Skeletal muscle satellite cell (primary cell): ENCODE data around the gene CAMTA1.

ENCODE experiments used
- H3K27me3 ChIP-seq: 2 replicates; pipeline ENCODE4 v1.7.0; 2013; ENCODE audit warnings: low read length; ENCODE audit not compliant: control insufficient read depth, insufficient read depth
- H3K36me3 ChIP-seq: 2 replicates; pipeline ENCODE4 v1.7.0; 2013; ENCODE audit warnings: mild to moderate bottlenecking, control low read depth, low read length; ENCODE audit not compliant: insufficient read depth
- H3K4me1 ChIP-seq: 2 replicates; pipeline ENCODE4 v1.7.0; 2013; ENCODE audit warnings: low read length; ENCODE audit not compliant: control insufficient read depth, insufficient read depth
- H3K4me2 ChIP-seq: 2 replicates; pipeline ENCODE4 v1.7.0; 2013; ENCODE audit warnings: mild to moderate bottlenecking, low read length
- H3K4me3 ChIP-seq: 2 replicates; pipeline ENCODE4 v1.7.0; 2013; ENCODE audit warnings: low read length
- H3K9ac ChIP-seq: 2 replicates; pipeline ENCODE4 v1.7.0; 2013; ENCODE audit warnings: mild to moderate bottlenecking, low read depth, low read length, moderate library complexity
- H3K9me3 ChIP-seq: replicated peaks from 2 replicates; pipeline ENCODE4 v1.7.0; 2013; ENCODE audit warnings: mild to moderate bottlenecking, control low read depth, low read length

CAMTA1 gene

GRCh38 chr1:7449750-7450149 is 664.5 kb downstream of the CAMTA1 start:
- Histone ChIP-seq H3K36me3 (no peaks in the 10 kb centered on the region), H3K9me3 (no peaks in the 10 kb centered on the region), H3K4me2 (no peak overlapping the region), H3K4me3 (no peak overlapping the region), H3K27me3 (no peaks in the 10 kb centered on the region), H3K4me1 (peaks cover under 1% of the 10 kb centered on the region), H3K9ac (no peak overlapping the region)

DNA sequence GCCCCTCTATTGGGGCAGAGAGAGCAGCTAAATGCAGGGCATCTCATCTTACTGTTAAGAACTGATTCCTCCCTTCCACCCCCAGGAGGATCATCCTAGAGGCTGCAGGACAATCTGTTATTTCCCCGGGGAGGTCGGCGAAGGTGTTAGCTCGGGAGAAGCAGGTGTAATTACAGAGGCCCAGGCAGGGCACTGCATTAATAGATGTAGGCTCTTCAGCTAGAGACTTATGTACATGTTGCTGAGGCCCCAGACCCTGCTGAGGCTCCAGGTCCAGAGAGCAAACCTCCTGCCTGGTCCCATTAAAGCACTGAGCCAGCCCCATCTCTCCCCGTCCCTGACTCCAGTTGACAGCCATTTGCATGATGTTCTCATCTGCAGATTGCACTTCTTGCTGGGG is 665.6 kb downstream of the CAMTA1 start:
- no peaks in the 10 kb centered on the region for H3K27me3 ChIP-seq
- peaks cover 11% of the 10 kb centered on the region for H3K4me1 ChIP-seq
- no peaks in the 10 kb centered on the region for H3K36me3 ChIP-seq
- no peak overlapping the region for H3K4me3 ChIP-seq
- no peak overlapping the region for H3K9ac ChIP-seq
- H3K4me2 ChIP-seq = no peak overlapping the region
- no peaks in the 10 kb centered on the region for H3K9me3 ChIP-seq

DNA sequence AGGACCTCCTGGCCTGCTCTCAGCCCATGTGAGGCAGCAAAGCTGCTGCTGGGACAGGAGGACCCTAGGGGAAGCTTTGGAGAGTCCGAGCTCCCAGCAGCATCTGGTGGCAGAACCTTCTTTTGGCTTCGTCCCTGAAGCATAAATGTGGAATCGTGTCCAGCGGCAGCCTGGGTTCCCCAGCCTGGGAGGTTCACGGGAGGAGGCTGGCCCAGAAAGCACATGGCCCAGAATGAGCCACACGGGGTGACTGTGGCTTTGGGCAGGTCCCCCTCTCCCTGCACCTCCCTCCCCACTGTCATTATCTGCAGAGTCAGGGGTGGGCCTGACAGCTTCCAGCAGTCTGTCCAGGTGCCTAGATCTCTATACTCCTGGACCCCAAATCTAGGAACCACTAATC is 667.8 kb downstream of the CAMTA1 start:
- Histone ChIP-seq H3K4me3 (no peak overlapping the region), H3K4me1 (peaks cover 13% of the 10 kb centered on the region), H3K27me3 (no peaks in the 10 kb centered on the region), H3K9ac (no peak overlapping the region), H3K4me2 (no peak overlapping the region), H3K36me3 (no peaks in the 10 kb centered on the region), H3K9me3 (no peaks in the 10 kb centered on the region)

DNA sequence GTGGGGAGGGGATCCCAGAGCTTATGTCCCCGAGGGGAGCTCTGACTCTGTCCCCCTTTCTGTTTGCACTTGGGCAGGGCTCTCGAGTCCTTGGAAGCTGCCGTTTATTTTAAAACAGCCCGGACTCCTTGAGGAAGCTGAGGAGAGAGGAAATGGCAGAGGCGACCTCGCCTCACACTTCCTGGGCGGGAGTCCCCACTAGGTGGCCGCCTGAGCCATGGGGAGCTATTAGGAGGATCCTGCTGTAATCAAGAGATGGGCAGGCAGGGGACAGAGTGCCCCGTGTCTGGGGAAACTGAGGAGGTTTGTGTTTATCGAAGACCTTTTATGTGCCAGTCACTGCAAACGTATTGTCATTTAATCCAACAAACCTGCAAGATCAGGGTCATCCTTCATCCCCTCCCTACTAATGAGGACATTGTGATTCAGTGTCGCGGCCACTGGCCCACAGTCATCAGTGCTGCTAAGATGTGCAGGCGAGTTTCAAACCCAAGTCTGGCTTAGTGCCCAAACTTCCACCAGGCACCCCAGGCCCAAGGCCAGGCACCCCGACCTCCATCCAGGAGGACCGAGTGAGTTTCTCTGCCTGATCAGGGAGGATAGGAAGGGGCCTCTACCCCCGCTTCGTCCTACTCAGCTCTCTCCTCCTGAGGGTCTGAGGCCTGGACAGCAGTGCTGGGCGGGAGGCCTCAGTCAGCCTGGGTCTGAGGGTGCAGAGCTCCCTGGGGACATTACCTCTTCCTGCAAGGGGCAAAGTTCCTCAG is 669.0 kb downstream of the CAMTA1 start:
- no peak overlapping the region for H3K4me2 ChIP-seq
- no peaks in the 10 kb centered on the region for H3K36me3 ChIP-seq
- H3K4me3 ChIP-seq = no peak overlapping the region
- no peak overlapping the region for H3K9ac ChIP-seq
- H3K27me3 ChIP-seq = no peaks in the 10 kb centered on the region
- H3K4me1 ChIP-seq = peaks cover 13% of the 10 kb centered on the region
- H3K9me3 ChIP-seq = no peaks in the 10 kb centered on the region

DNA sequence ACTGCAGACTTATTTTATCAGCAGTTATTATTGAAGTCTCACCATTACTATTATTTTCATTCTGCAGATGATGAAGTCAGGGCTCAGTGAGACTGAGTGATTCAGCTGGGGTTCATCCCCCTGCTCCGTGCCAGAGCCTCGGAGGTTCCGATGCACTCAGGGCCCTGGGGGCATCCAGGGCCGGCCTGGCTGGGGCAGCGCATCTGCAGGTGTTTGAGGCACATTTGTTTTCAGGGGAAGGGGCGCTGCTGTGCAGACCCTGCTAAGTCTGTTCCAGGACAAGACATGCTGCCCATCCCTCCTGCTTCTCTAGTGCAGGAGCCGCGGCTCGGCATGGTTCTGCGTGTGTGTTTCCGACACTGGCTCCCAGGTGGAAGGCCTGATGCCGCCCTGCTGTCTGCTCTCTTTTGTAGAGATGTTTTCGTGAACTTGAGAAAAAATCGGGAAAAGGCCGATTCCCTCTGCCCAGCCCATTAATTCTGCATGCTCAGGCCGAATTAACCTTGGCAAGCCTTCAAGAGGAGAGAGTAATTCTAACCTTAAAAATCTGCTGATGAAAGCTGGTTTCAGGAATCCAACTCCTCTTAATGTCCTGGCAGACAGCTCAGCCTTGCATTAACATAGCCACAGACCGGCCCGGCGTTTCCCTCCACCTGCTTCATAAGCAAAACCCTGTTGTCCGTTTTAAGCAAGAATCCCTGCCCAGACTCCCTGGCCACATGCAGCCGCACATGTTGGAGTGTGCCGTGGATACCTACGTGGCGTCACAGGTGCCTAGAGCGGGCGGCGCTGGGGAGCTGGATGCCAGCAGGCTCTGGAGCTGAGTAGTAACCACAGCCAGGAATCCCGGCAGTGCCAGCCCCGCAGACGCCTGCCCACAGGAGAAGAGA is 669.9 kb downstream of the CAMTA1 start:
- peak overlapping the region; percentile 22 for H3K4me2 ChIP-seq
- H3K9ac ChIP-seq = no peak overlapping the region
- peaks cover 13% of the 10 kb centered on the region for H3K4me1 ChIP-seq
- H3K27me3 ChIP-seq = no peaks in the 10 kb centered on the region
- H3K36me3 ChIP-seq = no peaks in the 10 kb centered on the region
- no peaks in the 10 kb centered on the region for H3K9me3 ChIP-seq
- H3K4me3 ChIP-seq = no peak overlapping the region

GRCh38 chr1:7455796-7456721 is 670.8 kb downstream of the CAMTA1 start:
- Histone ChIP-seq H3K4me2 (no peak overlapping the region), H3K9ac (no peak overlapping the region), H3K9me3 (no peaks in the 10 kb centered on the region), H3K27me3 (no peaks in the 10 kb centered on the region), H3K36me3 (no peaks in the 10 kb centered on the region), H3K4me3 (no peak overlapping the region), H3K4me1 (peaks cover 13% of the 10 kb centered on the region)

DNA sequence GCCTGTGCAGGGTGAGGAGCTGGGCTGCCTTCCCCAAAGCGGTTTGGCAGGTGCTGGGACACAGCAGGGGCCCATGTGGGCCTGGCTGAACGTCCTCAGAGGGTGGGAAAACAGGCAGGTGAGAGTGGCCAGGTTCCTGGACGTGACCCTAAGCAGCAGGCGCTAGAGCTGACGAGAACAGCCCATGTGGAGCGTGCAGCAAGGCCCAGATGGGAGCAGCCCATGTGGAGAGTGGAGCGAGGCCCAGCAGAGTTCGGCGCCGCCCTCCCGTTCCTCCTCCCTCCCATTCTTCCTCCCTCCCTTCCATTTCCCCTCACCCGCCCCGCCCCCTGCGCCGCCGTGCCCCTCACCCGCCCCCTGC is 671.4 kb downstream of the CAMTA1 start:
- Histone ChIP-seq H3K4me1 (peaks cover 13% of the 10 kb centered on the region), H3K4me3 (no peak overlapping the region), H3K36me3 (no peaks in the 10 kb centered on the region), H3K9me3 (no peaks in the 10 kb centered on the region), H3K4me2 (no peak overlapping the region), H3K27me3 (no peaks in the 10 kb centered on the region), H3K9ac (no peak overlapping the region)

DNA sequence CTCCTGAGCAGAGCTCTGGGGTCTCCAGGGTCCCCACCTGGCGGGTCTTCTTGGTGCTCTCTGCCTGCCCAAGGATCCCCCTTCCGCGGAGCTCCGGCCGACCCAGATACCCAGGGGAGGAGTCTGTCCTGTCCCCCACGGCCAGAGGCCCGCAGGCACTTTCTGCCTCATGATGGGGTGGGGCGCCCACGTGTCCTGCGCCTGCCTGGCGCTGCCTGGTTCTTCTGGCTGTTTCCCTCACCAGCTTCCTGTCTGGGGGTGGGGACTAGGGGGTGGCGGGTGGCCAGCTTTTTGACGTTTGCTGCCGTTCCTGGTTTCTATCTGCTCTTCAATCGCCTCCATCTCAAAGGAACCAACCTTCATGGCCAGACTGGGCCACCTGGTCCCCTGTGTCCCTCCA is 672.6 kb downstream of the CAMTA1 start:
- Histone ChIP-seq H3K27me3 (no peaks in the 10 kb centered on the region), H3K36me3 (no peaks in the 10 kb centered on the region), H3K9me3 (no peaks in the 10 kb centered on the region), H3K9ac (no peak overlapping the region), H3K4me3 (no peak overlapping the region), H3K4me2 (no peak overlapping the region), H3K4me1 (peaks cover 13% of the 10 kb centered on the region)

- Histone ChIP-seq H3K27me3 (no peaks in the 10 kb centered on the region), H3K4me2 (no peak overlapping the region), H3K4me3 (no peak overlapping the region), H3K36me3 (no peaks in the 10 kb centered on the region), H3K9me3 (no peaks in the 10 kb centered on the region), H3K9ac (no peak overlapping the region), H3K4me1 (peaks cover 13% of the 10 kb centered on the region)
Observed at GRCh38 chr1:7458946-7459345, 673.7 kb downstream of the CAMTA1 start.

- H3K4me1 ChIP-seq = peaks cover 11% of the 10 kb centered on the region
- H3K27me3 ChIP-seq = peaks cover 4% of the 10 kb centered on the region
- H3K4me2 ChIP-seq = no peak overlapping the region
- no peak overlapping the region for H3K9ac ChIP-seq
- H3K4me3 ChIP-seq = no peak overlapping the region
- H3K36me3 ChIP-seq = no peaks in the 10 kb centered on the region
- no peaks in the 10 kb centered on the region for H3K9me3 ChIP-seq
Observed at GRCh38 chr1:7459914-7460313, 674.7 kb downstream of the CAMTA1 start.

- peaks cover 4% of the 10 kb centered on the region for H3K27me3 ChIP-seq
- no peak overlapping the region for H3K4me3 ChIP-seq
- H3K9me3 ChIP-seq = no peaks in the 10 kb centered on the region
- no peak overlapping the region for H3K9ac ChIP-seq
- peaks cover 2% of the 10 kb centered on the region for H3K4me1 ChIP-seq
- no peak overlapping the region for H3K4me2 ChIP-seq
- no peaks in the 10 kb centered on the region for H3K36me3 ChIP-seq
Observed at GRCh38 chr1:7460807-7461206, 675.6 kb downstream of the CAMTA1 start.
